Adrenal gland (tissue), 12 donors: ENCODE data around the gene SLC26A8. TPM values are rescaled to one million over a fixed set of nuclear protein-coding genes. Genes with fewer than 3 reads are reported as not detected.
A peak's percentile ranks its signal among the peaks of the same experiment; 100 is the strongest.

Experiments
- DNase-seq, 7 donors: peaks; one replicate each; pipeline ENCODE4 v3.0.0-alpha.2; 2019 to 2020
- H3K27ac ChIP-seq, 5 donors: fragments of 200-600 bp; sonication (generic) in 4 of 5; 1 replicate in 3 of 5; 2 replicates in 2 of 5; pipeline versions ENCODE4 v1.5.1 to v1.8.0; 2016 to 2020; ENCODE audit warnings: mild to moderate bottlenecking in 1 of 5
- H3K27me3 ChIP-seq: fragments of 200-600 bp; 2 replicates; pipeline ENCODE4 v1.8.0; 2021
- H3K36me3 ChIP-seq, 2 donors: fragments of 200-600 bp; replicated peaks in 1 of 2; 1 replicate in 1 of 2; 2 replicates in 1 of 2; pipeline versions ENCODE4 v1.5.1 to v1.8.0; 2018 to 2022
- H3K4me1 ChIP-seq, 2 donors: fragments of 200-600 bp; replicated peaks in 1 of 2; 1 replicate in 1 of 2; 2 replicates in 1 of 2; pipeline versions ENCODE4 v1.5.1 to v1.8.0; 2018 to 2021
- H3K4me3 ChIP-seq, 4 donors: fragments of 200-600 bp; sonication (generic) in 3 of 4; one replicate each; pipeline ENCODE4 v1.5.1; 2016 to 2018
- H3K9me3 ChIP-seq, 3 donors: fragments of 200-600 bp; sonication (generic) in 1 of 3; replicated peaks in 1 of 3; 1 replicate in 2 of 3; 2 replicates in 1 of 3; pipeline versions ENCODE4 v1.5.1 to v1.8.0; 2016 to 2021
- POLR2A ChIP-seq, 2 donors: fragments of 450-650 bp; IDR thresholded peaks; one replicate each; pipeline ENCODE4 v1.6.1; 2017; ENCODE audit warnings: antibody characterized with exemption in 2 of 2, mild to moderate bottlenecking in 2 of 2, moderate library complexity in 1 of 2
- WGBS, 4 donors: extraction: QIAGEN DNeasy Blood & Tissue Kit in 2 of 4; methylation state at CpG; one replicate each; pipeline versions ENCODE4 v1.1.5 to v1.1.7; 2013 to 2017; 5-methylcytosine and 5-hydroxymethylcytosine counted together
- intact Hi-C, 2 donors: fragments of 100-400 bp; cut with DNase I; formaldehyde crosslinking; loops; one replicate each; pipeline versions ENCODE4 v1.14.1 to v1.15.0; 2022 to 2023
- polyA plus RNA-seq, 3 donors: library from polyadenylated mRNA; stranded (reverse); fragments of 200-250 nt in 2 of 3; fragments of 350-450 nt in 1 of 3; fragmentation: Illumina TruSeq in 1 of 3; extraction: RNeasy Lipid Tissue Mini Kit (QIAGEN cat#74804) in 1 of 3; gene quantifications; one replicate each; pipeline ENCODE4 v1.2.3, GENCODE V29; 2013 to 2014
- total RNA-seq, 9 donors: library from RNA; depleted of rRNA in 4 of 9; stranded (reverse); fragments of >200 nt in 4 of 9; fragments of 120-200 nt in 1 of 9; fragmentation: NEBNext Ultra II Directional in 1 of 9; extraction: Animal tissue kit (Norgen Biotek cat#: 25700) in 1 of 9; gene quantifications; one replicate each; pipeline versions ENCODE4 v1.1.0 to v1.2.4, GENCODE V29; 2013 to 2023
- TF ChIP-seq, protein P1 (sequence below), 6 experiments: fragments of 450-650 bp in 4 of 6; fragments of 200-600 bp in 2 of 6; sonication (generic) in 1 of 6; IDR thresholded peaks; 1 replicate in 5 of 6; 2 replicates in 1 of 6; pipeline versions ENCODE4 v1.5.1 to v1.8.0; 2016 to 2021; ENCODE audit warnings: antibody characterized with exemption in 6 of 6, mild to moderate bottlenecking in 2 of 6, moderate library complexity in 1 of 6
- donor health status: healthy with polysubstance abuse.
- donor health status: Bipolar disorder and iron deficiency.
- donor health status: DM: yes; HTN: yes; CAD: no.
- donor health status: DM: no; HTN: no; CAD: no.
- donor health status: DM: no; HTN: no; CAD: no.
- donor health status: DM: yes; HTN: yes; CAD: no.

Gene SLC26A8
- total and polyA plus RNA-seq, 12 donors: 0.09 to 0.54 (median 0.16) TPM; not detected in 5

- intact Hi-C loops: no loop called here
- no peaks in the 10 kb centered on the region for H3K27me3 ChIP-seq
- H3K9me3 ChIP-seq: no peaks in the 10 kb centered on the region
- no peak for DNase-seq
- peaks cover 0 to 30% of the 10 kb centered on the region in 2 donors for H3K4me1 ChIP-seq
- H3K27ac ChIP-seq: no peak overlapping the region
- TF ChIP-seq POLR2A (IDR thresholded peaks at IDR 0.05): no peak
- TF ChIP-seq, protein P1, sequence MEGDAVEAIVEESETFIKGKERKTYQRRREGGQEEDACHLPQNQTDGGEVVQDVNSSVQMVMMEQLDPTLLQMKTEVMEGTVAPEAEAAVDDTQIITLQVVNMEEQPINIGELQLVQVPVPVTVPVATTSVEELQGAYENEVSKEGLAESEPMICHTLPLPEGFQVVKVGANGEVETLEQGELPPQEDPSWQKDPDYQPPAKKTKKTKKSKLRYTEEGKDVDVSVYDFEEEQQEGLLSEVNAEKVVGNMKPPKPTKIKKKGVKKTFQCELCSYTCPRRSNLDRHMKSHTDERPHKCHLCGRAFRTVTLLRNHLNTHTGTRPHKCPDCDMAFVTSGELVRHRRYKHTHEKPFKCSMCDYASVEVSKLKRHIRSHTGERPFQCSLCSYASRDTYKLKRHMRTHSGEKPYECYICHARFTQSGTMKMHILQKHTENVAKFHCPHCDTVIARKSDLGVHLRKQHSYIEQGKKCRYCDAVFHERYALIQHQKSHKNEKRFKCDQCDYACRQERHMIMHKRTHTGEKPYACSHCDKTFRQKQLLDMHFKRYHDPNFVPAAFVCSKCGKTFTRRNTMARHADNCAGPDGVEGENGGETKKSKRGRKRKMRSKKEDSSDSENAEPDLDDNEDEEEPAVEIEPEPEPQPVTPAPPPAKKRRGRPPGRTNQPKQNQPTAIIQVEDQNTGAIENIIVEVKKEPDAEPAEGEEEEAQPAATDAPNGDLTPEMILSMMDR (IDR thresholded peaks at IDR 0.05): no peak
- H3K4me3 ChIP-seq: no peak overlapping the region
- no peaks in the 10 kb centered on the region for H3K36me3 ChIP-seq
- WGBS, 4 donors: 75 to 85% (median 81%) methylated on average over 5 of the region's 5 CpGs
These were observed 102.3 kb downstream of the SLC26A8 start for GRCh38 chr6:35922139-35922554.

GRCh38 chr6:35920793-35921732 is 103.4 kb downstream of the SLC26A8 start, which contains the start of gene SRPK1:
SRPK1 (minus strand) TSS chr6:35921098; CDS start chr6:35921056, 42 bp downstream.
- peak; percentile 83 to 91 (median 87) for DNase-seq
- no peaks in the 10 kb centered on the region for H3K27me3 ChIP-seq
- H3K4me1 ChIP-seq: peaks cover 0 to 30% of the 10 kb centered on the region in 2 donors
- H3K9me3 ChIP-seq: no peaks in the 10 kb centered on the region
- peak within 1 kb of the TSS in 3 of 4 donors; percentile 40 to 86 (median 58) for H3K4me3 ChIP-seq
- H3K36me3 ChIP-seq: no peaks in the 10 kb centered on the region
- H3K27ac ChIP-seq: peak within 1 kb of the TSS in 2 of 5 donors; percentile 31 to 56
- TF ChIP-seq, protein P1 (IDR thresholded peaks at IDR 0.05): no peak
- TF ChIP-seq POLR2A (IDR thresholded peaks at IDR 0.05): peak in 1 of 2 donors; percentile 47
- 0 to 3% (median 0%) methylated on average over 11 to 69 of the region's 69 CpGs for WGBS, 4 donors
- intact Hi-C loops: no loop called here

DNA sequence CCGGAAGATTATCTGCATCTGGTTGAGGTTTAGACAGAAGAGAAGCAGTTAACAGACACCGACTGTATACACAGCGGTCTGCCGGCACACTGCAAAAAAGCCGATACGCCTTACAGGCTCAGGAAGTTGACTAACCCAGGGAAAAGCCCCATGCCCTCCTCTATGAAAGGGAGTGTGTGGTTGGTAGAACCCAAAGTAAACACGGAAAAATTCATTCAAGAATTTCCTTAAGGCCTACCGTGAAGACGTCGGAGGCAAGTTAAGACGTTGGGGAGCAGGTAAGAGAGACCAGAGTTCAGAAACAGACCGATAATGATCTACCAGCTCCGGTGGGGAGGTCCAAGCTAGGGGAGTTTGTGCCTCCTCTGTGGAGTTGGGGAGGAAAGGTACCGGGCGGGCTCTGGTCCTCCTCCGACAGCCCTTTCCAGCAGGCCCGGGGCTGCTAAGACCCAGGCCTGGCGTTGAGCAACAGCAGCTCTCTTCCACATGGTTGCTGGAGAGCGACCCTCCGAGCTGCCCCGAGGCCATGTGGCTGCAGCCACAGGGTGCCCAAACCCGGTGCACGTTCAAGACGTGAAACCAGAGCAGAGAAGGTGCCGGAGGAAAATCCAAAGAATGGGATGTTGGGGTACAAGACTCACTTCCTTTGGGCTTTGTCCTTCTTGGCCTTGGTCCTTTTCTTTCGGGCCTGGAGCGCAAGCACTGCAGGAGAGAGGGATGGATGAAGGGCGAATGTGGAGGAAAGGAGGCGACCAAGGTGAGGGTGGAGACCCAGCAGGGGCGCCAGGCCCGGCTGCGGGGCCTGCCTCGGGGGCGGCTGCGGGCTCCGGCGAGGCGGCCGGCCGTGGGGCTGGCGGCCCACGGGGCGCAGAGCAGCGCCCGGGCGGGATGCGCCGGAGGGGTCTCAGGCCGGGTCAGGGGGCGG is 104.4 kb downstream of the SLC26A8 start:
- H3K36me3 ChIP-seq: no peaks in the 10 kb centered on the region

More for the DNA sequence above, 104.4 kb downstream of the SLC26A8 start:
- Histone ChIP-seq H3K27me3 (no peaks in the 10 kb centered on the region), H3K4me1 (peaks cover 0 to 30% of the 10 kb centered on the region in 2 donors), H3K27ac (peak overlapping the region in 2 of 5 donors; percentile 17 to 56), H3K9me3 (no peaks in the 10 kb centered on the region), H3K4me3 (peak overlapping the region in 3 of 4 donors; percentile 40 to 86 (median 58))
- TF ChIP-seq, protein P1 (IDR thresholded peaks at IDR 0.05): no peak
- TF ChIP-seq POLR2A (IDR thresholded peaks at IDR 0.05): no peak
- peak in 4 of 7 donors; percentile 11 to 27 (median 18) for DNase-seq
- intact Hi-C loops: no loop called here
- 7 to 19% (median 12%) methylated on average over 22 to 48 of the region's 50 CpGs for WGBS, 4 donors
